ENCODE data around the gene FABP6.

Gene FABP6

GRCh38 chr5:160262151-160263074, 33.1 kb downstream of the FABP6 start:
- DNase-seq (ENCODE audit: low read depth in 3 of 3), result no peak

- no peak for DNase-seq (ENCODE audit: low read depth in 3 of 3)
Observed at GRCh38 chr5:160263326-160263855, 34.1 kb downstream of the FABP6 start.

- no peak for DNase-seq (ENCODE audit: low read depth in 3 of 3)
Observed at GRCh38 chr5:160266044-160266443, 36.7 kb downstream of the FABP6 start.

GRCh38 chr5:160266752-160267345, 37.5 kb downstream of the FABP6 start:
- no peak for DNase-seq (ENCODE audit: low read depth in 3 of 3)

- no peak for DNase-seq (ENCODE audit: low read depth in 3 of 3)
Observed at GRCh38 chr5:160268121-160268520, 38.8 kb downstream of the FABP6 start.

GRCh38 chr5:160269017-160269416, 39.7 kb downstream of the FABP6 start:
- DNase-seq (ENCODE audit: low read depth in 3 of 3), result no peak

GRCh38 chr5:160270704-160271103, 41.4 kb downstream of the FABP6 start:
- DNase-seq (ENCODE audit: low read depth in 3 of 3), result no peak

- no peak for DNase-seq (ENCODE audit: low read depth in 3 of 3)
Observed at GRCh38 chr5:160271396-160271795, 42.1 kb downstream of the FABP6 start.

GRCh38 chr5:160271836-160272235, 42.5 kb downstream of the FABP6 start:
- DNase-seq (ENCODE audit: low read depth in 3 of 3), result no peak

GRCh38 chr5:160272264-160272663, 43.0 kb downstream of the FABP6 start:
- DNase-seq (ENCODE audit: low read depth in 3 of 3), result no peak

GRCh38 chr5:160272889-160273288, 43.6 kb downstream of the FABP6 start:
- no peak for DNase-seq (ENCODE audit: low read depth in 3 of 3)

- no peak for DNase-seq (ENCODE audit: low read depth in 3 of 3)
Observed at GRCh38 chr5:160274483-160274931, 45.2 kb downstream of the FABP6 start.

- DNase-seq (ENCODE audit: low read depth in 3 of 3), result no peak
Observed at GRCh38 chr5:160278343-160278742, 49.0 kb downstream of the FABP6 start.

GRCh38 chr5:160280384-160281095, 51.2 kb downstream of the FABP6 start:
- no peak for DNase-seq (ENCODE audit: low read depth in 3 of 3)

- no peak for DNase-seq (ENCODE audit: low read depth in 3 of 3)
Observed at GRCh38 chr5:160281275-160281674, 52.0 kb downstream of the FABP6 start.

- DNase-seq (ENCODE audit: low read depth in 3 of 3), result no peak
Observed at GRCh38 chr5:160284291-160284873, 55.1 kb downstream of the FABP6 start.

GRCh38 chr5:160285316-160285715, 56.0 kb downstream of the FABP6 start:
- DNase-seq (ENCODE audit: low read depth in 3 of 3), result no peak

- DNase-seq (ENCODE audit: low read depth in 3 of 3), result no peak
Observed at GRCh38 chr5:160286947-160287346, 57.6 kb downstream of the FABP6 start.

GRCh38 chr5:160287378-160288051, 58.2 kb downstream of the FABP6 start:
- no peak for DNase-seq (ENCODE audit: low read depth in 3 of 3)

Data from stimulated activated CD4-positive, alpha-beta T cell treated with anti-CD3 and anti-CD28 coated beads, TNF-alpha, amount 100 ng/mL, for 24 hours (primary cell).